ENCODE data around the gene GNGT2. TPM values are rescaled to one million over a fixed set of nuclear protein-coding genes. Genes with fewer than 3 reads are reported as not detected.

The GNGT2 gene
- total RNA-seq, 4 donors from 2014 or later = 4.2 TPM; not detected in 3

- no peak for TF ChIP-seq CTCF (IDR thresholded peaks at IDR 0.05; ENCODE audit: low read depth)
Measured at GRCh38 chr17:49193513-49194296, 16.7 kb downstream of the GNGT2 start.

GRCh38 chr17:49191917-49192741, 18.2 kb downstream of the GNGT2 start:
- no peak for TF ChIP-seq CTCF (IDR thresholded peaks at IDR 0.05; ENCODE audit: low read depth)

GRCh38 chr17:49191409-49191916, 18.9 kb downstream of the GNGT2 start:
- no peak for TF ChIP-seq CTCF (IDR thresholded peaks at IDR 0.05; ENCODE audit: low read depth)

- TF ChIP-seq CTCF (IDR thresholded peaks at IDR 0.05; ENCODE audit: low read depth) = no peak
Measured at GRCh38 chr17:49190932-49191331, 19.4 kb downstream of the GNGT2 start.

- TF ChIP-seq CTCF (IDR thresholded peaks at IDR 0.05; ENCODE audit: low read depth) = no peak
Measured at GRCh38 chr17:49187301-49187700, 23.1 kb downstream of the GNGT2 start.

- no peak for TF ChIP-seq CTCF (IDR thresholded peaks at IDR 0.05; ENCODE audit: low read depth)
Measured at GRCh38 chr17:49183801-49184200, 26.6 kb downstream of the GNGT2 start.

GRCh38 chr17:49183341-49183740, 27.0 kb downstream of the GNGT2 start:
- no peak for TF ChIP-seq CTCF (IDR thresholded peaks at IDR 0.05; ENCODE audit: low read depth)
